H1 (cell line): ENCODE data around the gene SPTLC3. TPM values are rescaled to one million over a fixed set of nuclear protein-coding genes. Genes with fewer than 3 reads are reported as not detected.

Experiments used
- CTCF ChIA-PET: fragments of 300-600 bp; sonication (Branson Sonifier 250); formaldehyde crosslinking; loops from one replicate; lab custom pipeline; 2021; ENCODE audit not compliant: partially characterized antibody; lab: Charles Lee
- POLR2A ChIA-PET: fragments of 300-600 bp; sonication (Branson Sonifier 250); formaldehyde crosslinking; loops from one replicate; lab custom pipeline; 2021; ENCODE audit warnings: inconsistent platforms; ENCODE audit not compliant: partially characterized antibody; lab: Charles Lee
- DNase-seq, 2 experiments: peaks; one replicate each; pipeline versions ENCODE4 v3.0.0 to v3.0.0-alpha.2; 2010 to 2022; ENCODE audit warnings: low spot score in 2 of 2, low read depth in 1 of 2, mixed read lengths in 1 of 2
- FAIRE-seq: peaks from 2 replicates; lab custom pipeline; 2011; peaks lifted over from hg19 to GRCh38; lab: Jason Lieb, UNC
- H2AFZ ChIP-seq: 2 replicates; pipeline ENCODE4 v1.8.1; 2012; ENCODE audit warnings: low read length, inconsistent platforms
- H2AK5ac ChIP-seq: 2 replicates; pipeline ENCODE4 v1.6.1; 2013; ENCODE audit warnings: low read depth, low read length
- H2BK120ac ChIP-seq: replicated peaks from 2 replicates; pipeline ENCODE3; 2013; ENCODE audit warnings: low read depth, low read length, inconsistent platforms
- H2BK12ac ChIP-seq: 2 replicates; pipeline ENCODE4 v1.6.1; 2013; ENCODE audit warnings: low read depth, low read length
- H2BK15ac ChIP-seq: 2 replicates; pipeline ENCODE4 v1.6.1; 2013; ENCODE audit warnings: low read length
- H2BK20ac ChIP-seq: 2 replicates; pipeline ENCODE4 v1.6.1; 2013; ENCODE audit warnings: low read length
- H2BK5ac ChIP-seq: 2 replicates; pipeline ENCODE4 v1.6.1; 2013; ENCODE audit warnings: low read depth, low read length
- H3K14ac ChIP-seq: 2 replicates; pipeline ENCODE4 v1.6.1; 2013; ENCODE audit warnings: inconsistent platforms; ENCODE audit not compliant: insufficient read length
- H3K18ac ChIP-seq: 2 replicates; pipeline ENCODE4 v1.6.1; 2013; ENCODE audit warnings: low read length; ENCODE audit errors: extremely low read depth
- H3K23ac ChIP-seq: 2 replicates; pipeline ENCODE4 v1.6.1; 2013; ENCODE audit warnings: inconsistent platforms; ENCODE audit not compliant: insufficient read length
- H3K23me2 ChIP-seq: 2 replicates; pipeline ENCODE4 v1.6.1; 2013; ENCODE audit warnings: low read depth, low read length
- H3K27ac ChIP-seq: 2 replicates; pipeline ENCODE4 v1.6.1; 2011; ENCODE audit warnings: low read depth, low read length, inconsistent platforms
- H3K27me3 ChIP-seq, 4 experiments: replicated peaks in 1 of 4; 1 replicate in 1 of 4; 2 replicates in 3 of 4; pipeline versions ENCODE4 v1.6.1 to v1.8.1; 2011 to 2013; ENCODE audit warnings: low read length in 3 of 4, mild to moderate bottlenecking in 3 of 4, inconsistent platforms in 2 of 4, mixed read lengths in 2 of 4, moderate library complexity in 1 of 4; ENCODE audit not compliant: control insufficient read depth in 3 of 4, insufficient read depth in 3 of 4; ENCODE audit errors: extremely low read depth in 1 of 4
- H3K36me3 ChIP-seq, 4 experiments: 2 replicates each; pipeline versions ENCODE4 v1.6.1 to v1.8.1; 2011 to 2013; ENCODE audit warnings: mild to moderate bottlenecking in 4 of 4, low read length in 3 of 4, moderate library complexity in 2 of 4, control low read depth in 1 of 4, inconsistent platforms in 1 of 4; ENCODE audit not compliant: insufficient read depth in 4 of 4, control insufficient read depth in 2 of 4
- H3K4ac ChIP-seq: replicated peaks from 2 replicates; pipeline ENCODE3; 2013; ENCODE audit warnings: low read length, low read depth, mixed read lengths, inconsistent platforms; ENCODE audit not compliant: insufficient read length
- H3K4me1 ChIP-seq, 4 experiments: replicated peaks in 1 of 4; 1 replicate in 1 of 4; 2 replicates in 3 of 4; pipeline versions ENCODE4 v1.6.1 to v1.8.1; 2011 to 2013; ENCODE audit warnings: low read length in 3 of 4, inconsistent platforms in 2 of 4, mixed read lengths in 1 of 4; ENCODE audit not compliant: insufficient read depth in 4 of 4, control insufficient read depth in 3 of 4
- H3K4me2 ChIP-seq, 2 experiments: 2 replicates each; pipeline versions ENCODE4 v1.6.1 to v1.8.1; 2011 to 2013; ENCODE audit warnings: low read depth in 2 of 2, low read length in 2 of 2, control low read depth in 1 of 2, inconsistent platforms in 1 of 2, mild to moderate bottlenecking in 1 of 2; ENCODE audit not compliant: insufficient read depth in 1 of 2
- H3K4me3 ChIP-seq, 4 experiments: fragments of 200-600, 300-600 bp in 1 of 4; sonication (generic), shearing (Covaris generic), sonication (Bioruptor Twin) in 1 of 4; 2 replicates each; pipeline versions ENCODE4 v1.5.1 to v1.8.1; 2011 to 2016; ENCODE audit warnings: low read length in 4 of 4, low read depth in 3 of 4, control low read depth in 2 of 4, inconsistent platforms in 2 of 4, mild to moderate bottlenecking in 2 of 4, mixed read lengths in 1 of 4, moderate library complexity in 1 of 4; ENCODE audit not compliant: insufficient read depth in 2 of 4; ENCODE audit errors: extremely low read depth in 1 of 4
- H3K56ac ChIP-seq: replicated peaks from 2 replicates; pipeline ENCODE3; 2013; ENCODE audit warnings: low read depth, mild to moderate bottlenecking, mixed read lengths, low read length, inconsistent platforms; ENCODE audit not compliant: insufficient read length
- H3K79me1 ChIP-seq: 2 replicates; pipeline ENCODE4 v1.6.1; 2013; ENCODE audit warnings: low read depth, low read length, control low read depth
- H3K79me2 ChIP-seq, 2 experiments: 2 replicates each; pipeline versions ENCODE4 v1.6.1 to v1.8.1; 2012 to 2013; ENCODE audit warnings: low read length in 2 of 2, mild to moderate bottlenecking in 2 of 2, inconsistent platforms in 1 of 2; ENCODE audit not compliant: insufficient read depth in 2 of 2, control insufficient read depth in 1 of 2
- H3K9ac ChIP-seq, 4 experiments: replicated peaks in 1 of 4; 1 replicate in 1 of 4; 2 replicates in 3 of 4; pipeline versions ENCODE4 v1.6.1 to v1.8.1; 2011 to 2013; ENCODE audit warnings: low read depth in 3 of 4, low read length in 3 of 4, control low read depth in 2 of 4, mild to moderate bottlenecking in 2 of 4, moderate library complexity in 2 of 4, inconsistent platforms in 1 of 4; ENCODE audit errors: extremely low read depth in 1 of 4
- H3K9me3 ChIP-seq, 2 experiments: 2 replicates each; pipeline versions ENCODE4 v1.6.1 to v1.8.1; 2012 to 2013; ENCODE audit warnings: mild to moderate bottlenecking in 2 of 2, moderate library complexity in 2 of 2, control low read depth in 1 of 2, inconsistent platforms in 1 of 2, low read depth in 1 of 2, low read length in 1 of 2, mixed read lengths in 1 of 2; ENCODE audit not compliant: insufficient read depth in 2 of 2
- H4K20me1 ChIP-seq, 2 experiments: replicated peaks in 1 of 2; 2 replicates each; pipeline versions ENCODE3 to v1.8.1; 2011 to 2013; ENCODE audit warnings: inconsistent platforms in 2 of 2, low read length in 2 of 2, mild to moderate bottlenecking in 1 of 2; ENCODE audit not compliant: insufficient read depth in 2 of 2, control insufficient read depth in 1 of 2
- H4K5ac ChIP-seq: 2 replicates; pipeline ENCODE4 v1.6.1; 2013; ENCODE audit warnings: low read length, low read depth, mixed read lengths, inconsistent platforms; ENCODE audit not compliant: insufficient read length
- H4K8ac ChIP-seq: 2 replicates; pipeline ENCODE4 v1.8.0; 2013; ENCODE audit warnings: mild to moderate bottlenecking, moderate library complexity, low read length, inconsistent platforms; ENCODE audit not compliant: insufficient read depth; ENCODE audit errors: extremely low read depth
- H4K91ac ChIP-seq: replicated peaks from 2 replicates; pipeline ENCODE3; 2013; ENCODE audit warnings: low read length, mixed read lengths, inconsistent platforms; ENCODE audit not compliant: insufficient read length
- JUND ChIP-seq: IDR thresholded peaks from 2 replicates; pipeline ENCODE4 v1.6.1; 2011; ENCODE audit warnings: mild to moderate bottlenecking, improper control_type of control experiment, low read length
- SIN3A ChIP-seq, 2 experiments: IDR thresholded peaks in 1 of 2; conservative IDR thresholded peaks in 1 of 2; 2 replicates each; pipeline ENCODE4 v1.6.1; 2011 to 2012; ENCODE audit warnings: low read length in 2 of 2, improper control_type of control experiment in 1 of 2, low read depth in 1 of 2, mild to moderate bottlenecking in 1 of 2
- TEAD4 ChIP-seq: IDR thresholded peaks from 2 replicates; pipeline ENCODE4 v1.6.1; 2012; ENCODE audit warnings: low read depth, low read length, inconsistent platforms, mixed read lengths
- ZNF274 ChIP-seq: IDR thresholded peaks from 2 replicates; pipeline ENCODE4 v1.7.0; 2012; ENCODE audit warnings: low read length, borderline replicate concordance; ENCODE audit errors: extremely low read depth
- WGBS, 2 experiments: shearing (Covaris generic) in 1 of 2; methylation state at CpG; one replicate each; pipeline versions ENCODE4 v1.1.6 to v1.1.7; 2013 to 2015; ENCODE audit warnings: low lambda C conversion rate in 2 of 2, mixed read lengths in 2 of 2, inconsistent platforms in 1 of 2, low coverage in 1 of 2, missing lambda C conversion rate in 1 of 2; ENCODE audit not compliant: insufficient replicate concordance in 2 of 2, insufficient coverage in 1 of 2, insufficient read length in 1 of 2; ENCODE audit errors: extremely low coverage in 1 of 2, missing lambda C conversion rate in 1 of 2; 5-methylcytosine and 5-hydroxymethylcytosine counted together
- polyA plus RNA-seq, 7 experiments: library from polyadenylated mRNA; depleted of rRNA in 3 of 7; stranded (reverse) in 5 of 7; unstranded in 2 of 7; fragments of >200 nt in 5 of 7; fragments of 200-250 nt in 2 of 7; gene quantifications; 1 replicate in 5 of 7; 2 replicates in 1 of 7; 4 replicates in 1 of 7; pipeline versions ENCODE4 v1.2.1 to v1.2.3, GENCODE V29; 2011 to 2013; ENCODE audit warnings: missing spikeins in 2 of 7, mixed read lengths in 2 of 7
- total RNA-seq: library from RNA; stranded (reverse); fragmentation: NEBNext Ultra II Directional; extraction: Animal tissue kit (Norgen Biotek cat#: 25700); gene quantifications from 2 replicates; pipeline ENCODE4 v1.2.1, GENCODE V29; 2021

Gene SPTLC3
- total and polyA plus RNA-seq, 2 of the 8 experiments (the other 6 are each of a cell fraction or from before 2014, with no cell fraction given) = 0.23 to 0.82 TPM

- DNase-seq (no peak), FAIRE-seq (no peak)
- 91% methylated on average over 4 of the region's 4 CpGs; no CpG with 5 or more reads in 1 of the 2 experiments for WGBS, 2 experiments
- no peak overlapping the region for H2AFZ ChIP-seq
- H2BK12ac ChIP-seq = no peak overlapping the region
- no peaks in the 10 kb centered on the region for H3K79me1 ChIP-seq
- no peaks in the 10 kb centered on the region for H3K27me3 ChIP-seq
- H4K20me1 ChIP-seq = no peaks in the 10 kb centered on the region
- CTCF ChIA-PET = no interaction called here
- H4K5ac ChIP-seq = no peak overlapping the region
- H2BK120ac ChIP-seq = no peak overlapping the region
- no peak overlapping the region for H4K8ac ChIP-seq
- TF ChIP-seq SIN3A (conservative IDR thresholded peaks at IDR 0.05 in 1 of 2, IDR thresholded peaks at IDR 0.05 in 1 of 2; ENCODE audit: low read depth in 1 of 2, low read length in 2 of 2) (no peak), TEAD4 (no peak), ZNF274 (no peak), JUND (no peak)
- H3K4ac ChIP-seq = no peak overlapping the region
- no peak overlapping the region for H2BK20ac ChIP-seq
- no peaks in the 10 kb centered on the region; the same call in 1 of the 2 replicates for H3K23me2 ChIP-seq
- H3K56ac ChIP-seq = no peak overlapping the region
- no peak overlapping the region for H3K4me3 ChIP-seq
- H3K27ac ChIP-seq = no peak overlapping the region
- H3K9me3 ChIP-seq = no peaks in the 10 kb centered on the region
- H3K79me2 ChIP-seq = no peaks in the 10 kb centered on the region
- H2AK5ac ChIP-seq = no peak overlapping the region
- no peak overlapping the region for H2BK15ac ChIP-seq
- H3K4me2 ChIP-seq = no peak overlapping the region
- no peak overlapping the region for H3K9ac ChIP-seq
- no peak overlapping the region for H3K18ac ChIP-seq
- no peak overlapping the region for H2BK5ac ChIP-seq
- no peak overlapping the region for H3K23ac ChIP-seq
- POLR2A ChIA-PET = no interaction called here
- H3K4me1 ChIP-seq = no peaks in the 10 kb centered on the region
- H3K36me3 ChIP-seq = no peaks in the 10 kb centered on the region
- H3K14ac ChIP-seq = no peak overlapping the region
- no peak overlapping the region for H4K91ac ChIP-seq
Observed at GRCh38 chr20:13031751-13032150, 23.0 kb downstream of the SPTLC3 start.
